A673 (cell line): Measurements from ENCODE around the gene SGPP1. TPM values are rescaled to one million over a fixed set of nuclear protein-coding genes. Genes with fewer than 3 reads are reported as not detected.
A peak's percentile ranks its signal among the peaks of the same experiment; 100 is the strongest.

ENCODE experiments used
- BruUV-seq: library from RNA; stranded (reverse); fragments of 400-500 nt; replicated peaks from 2 replicates; lab custom pipeline; 2021; lab: Mats Ljungman, UMichigan
- CTCF ChIA-PET: fragments of 300-600 bp; sonication (Branson Sonifier 250); formaldehyde crosslinking; loops from one replicate; lab custom pipeline; 2022; ENCODE audit warnings: antibody characterized with exemption; lab: Charles Lee
- POLR2A ChIA-PET: fragments of 300-600 bp; sonication (Branson Sonifier 250); formaldehyde crosslinking; loops from one replicate; lab custom pipeline; 2022; ENCODE audit warnings: antibody characterized with exemption; ENCODE audit not compliant: low non-redundant PET; lab: Charles Lee
- DNase-seq: peaks from one replicate; pipeline ENCODE4 v3.0.0-alpha.2; 2015; ENCODE audit warnings: low spot score
- H3K27ac ChIP-seq: fragments of 200-600 bp; sonication (generic); 2 replicates; pipeline ENCODE4 v1.5.1; 2016; ENCODE audit warnings: mixed run types, low read depth, mild to moderate bottlenecking, mixed read lengths, antibody characterized with exemption, low read length; ENCODE audit not compliant: poor library complexity, severe bottlenecking
- H3K27me3 ChIP-seq: fragments of 200-600 bp; sonication (generic); replicated peaks from 2 replicates; pipeline ENCODE4 v1.6.1; 2017; ENCODE audit warnings: mixed run types, low read depth, mild to moderate bottlenecking, mixed read lengths, antibody characterized with exemption, low read length; ENCODE audit not compliant: insufficient read depth, poor library complexity
- H3K36me3 ChIP-seq: fragments of 200-600 bp; sonication (generic); 2 replicates; pipeline ENCODE4 v1.6.1; 2016; ENCODE audit warnings: mixed run types, mild to moderate bottlenecking, mixed read lengths, antibody characterized with exemption, low read length; ENCODE audit not compliant: insufficient read depth, poor library complexity, severe bottlenecking
- H3K4me1 ChIP-seq: fragments of 200-600 bp; sonication (generic); 2 replicates; pipeline ENCODE4 v1.6.1; 2017; ENCODE audit warnings: mixed run types, mild to moderate bottlenecking, mixed read lengths, antibody characterized with exemption, low read length; ENCODE audit not compliant: insufficient read depth, poor library complexity, severe bottlenecking
- H3K4me3 ChIP-seq: fragments of 200-600 bp; sonication (generic); 2 replicates; pipeline ENCODE4 v1.5.1; 2016; ENCODE audit warnings: low read depth, mixed run types, mild to moderate bottlenecking, mixed read lengths, low read length; ENCODE audit not compliant: poor library complexity, severe bottlenecking
- H3K9me3 ChIP-seq: fragments of 200-600 bp; sonication (generic); 2 replicates; pipeline ENCODE4 v1.6.1; 2016; ENCODE audit warnings: mixed run types, low read depth, mild to moderate bottlenecking, mixed read lengths, antibody characterized with exemption, low read length; ENCODE audit not compliant: poor library complexity, severe bottlenecking
- EZH2 ChIP-seq: fragments of 200-600 bp; sonication (generic); IDR thresholded peaks from 2 replicates; pipeline ENCODE4 v1.6.1; 2017; ENCODE audit warnings: borderline replicate concordance, low read depth, mild to moderate bottlenecking, mixed read lengths, antibody characterized with exemption, low read length; ENCODE audit not compliant: poor library complexity, severe bottlenecking
- intact Hi-C: fragments of 100-400 bp; cut with micrococcal nuclease; formaldehyde crosslinking; loops from one replicate; pipeline ENCODE4 v1.10.0; 2022; ENCODE audit not compliant: unreplicated experiment
- total RNA-seq: library from RNA; stranded (reverse); gene quantifications from 2 replicates; pipeline ENCODE4 v1.2.3, GENCODE V29; 2021
- TF ChIP-seq, protein P1 (sequence below): fragments of 300-800, 200-600 bp; sonication (generic); conservative IDR thresholded peaks from 2 replicates; pipeline ENCODE4 v1.5.1; 2017; ENCODE audit warnings: low read depth, mild to moderate bottlenecking, antibody characterized with exemption, low read length, moderate library complexity, mixed read lengths

SGPP1 gene
- total RNA-seq, 1 experiment from 2014 or later: 13.5 TPM

DNA sequence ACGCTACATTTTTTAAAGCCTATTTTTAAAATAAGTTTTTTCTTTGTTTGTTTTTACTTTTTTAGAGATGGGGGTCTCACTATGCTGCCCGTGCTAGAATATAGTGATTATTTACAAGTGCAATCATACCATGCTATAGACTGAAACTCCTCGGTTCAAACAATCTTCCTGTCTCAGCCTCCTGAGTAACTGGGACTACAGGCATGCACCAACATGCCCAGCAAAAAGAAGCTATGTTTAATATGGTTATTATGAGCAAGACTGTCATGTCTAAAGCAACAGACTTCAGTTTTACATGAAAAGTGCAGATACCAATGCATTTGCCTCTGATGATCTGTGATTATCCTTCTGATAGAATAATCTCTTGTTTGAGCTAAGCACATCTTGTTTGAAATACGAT is 45.6 kb upstream of the SGPP1 start:
- no peak overlapping the region for H3K4me3 ChIP-seq
- CTCF ChIA-PET: no interaction called here

DNA sequence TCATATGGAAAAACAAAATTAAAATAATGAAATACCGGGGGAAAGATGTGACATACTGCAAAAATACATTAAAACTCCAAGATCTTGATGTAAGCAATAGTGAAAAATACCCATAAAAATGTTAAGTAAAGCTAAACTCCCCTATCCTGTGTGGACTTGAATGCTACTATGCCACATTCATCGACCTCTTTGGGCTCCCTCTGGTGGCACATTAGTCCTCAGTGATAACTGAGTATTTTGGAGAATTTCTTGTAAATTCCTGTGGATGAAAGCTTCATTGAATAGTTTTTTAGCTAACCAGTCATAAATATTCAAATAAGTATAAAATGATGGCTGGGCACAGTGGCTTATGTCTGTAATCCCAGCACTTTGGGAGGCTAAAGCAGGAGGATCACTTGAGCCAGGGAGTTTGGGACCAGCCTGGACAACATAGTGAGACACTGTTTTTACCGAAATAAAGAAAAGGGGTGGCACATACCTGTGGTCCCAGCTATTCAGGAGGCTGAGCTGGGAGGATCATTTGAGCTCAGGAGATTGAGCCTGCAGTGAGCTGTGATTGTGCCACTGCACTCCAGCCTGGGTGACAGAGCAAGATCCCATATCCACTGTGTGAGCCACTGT is 42.4 kb upstream of the SGPP1 start:
- Histone ChIP-seq H3K4me3 (no peak overlapping the region), H3K36me3 (no peaks in the 10 kb centered on the region), H3K9me3 (no peaks in the 10 kb centered on the region), H3K27me3 (no peaks in the 10 kb centered on the region), H3K27ac (no peak overlapping the region), H3K4me1 (no peaks in the 10 kb centered on the region)
- intact Hi-C loops: loop anchor here (10.0 kb wide), 1 partner anchor 385 kb away; no protein-coding TSS in a partner anchor
- peak; percentile 70 for DNase-seq
- POLR2A ChIA-PET: no interaction called here
- no peak for TF ChIP-seq EZH2
- TF ChIP-seq, protein P1, sequence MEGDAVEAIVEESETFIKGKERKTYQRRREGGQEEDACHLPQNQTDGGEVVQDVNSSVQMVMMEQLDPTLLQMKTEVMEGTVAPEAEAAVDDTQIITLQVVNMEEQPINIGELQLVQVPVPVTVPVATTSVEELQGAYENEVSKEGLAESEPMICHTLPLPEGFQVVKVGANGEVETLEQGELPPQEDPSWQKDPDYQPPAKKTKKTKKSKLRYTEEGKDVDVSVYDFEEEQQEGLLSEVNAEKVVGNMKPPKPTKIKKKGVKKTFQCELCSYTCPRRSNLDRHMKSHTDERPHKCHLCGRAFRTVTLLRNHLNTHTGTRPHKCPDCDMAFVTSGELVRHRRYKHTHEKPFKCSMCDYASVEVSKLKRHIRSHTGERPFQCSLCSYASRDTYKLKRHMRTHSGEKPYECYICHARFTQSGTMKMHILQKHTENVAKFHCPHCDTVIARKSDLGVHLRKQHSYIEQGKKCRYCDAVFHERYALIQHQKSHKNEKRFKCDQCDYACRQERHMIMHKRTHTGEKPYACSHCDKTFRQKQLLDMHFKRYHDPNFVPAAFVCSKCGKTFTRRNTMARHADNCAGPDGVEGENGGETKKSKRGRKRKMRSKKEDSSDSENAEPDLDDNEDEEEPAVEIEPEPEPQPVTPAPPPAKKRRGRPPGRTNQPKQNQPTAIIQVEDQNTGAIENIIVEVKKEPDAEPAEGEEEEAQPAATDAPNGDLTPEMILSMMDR: peak; percentile 78
- no TSS peak for BruUV-seq
- CTCF ChIA-PET: interaction anchor here (0.6 to 2.1 kb wide), 3 partner anchors 172 to 385 kb away, joined by 3 to 16 read pairs (median 4); no protein-coding TSS in a partner anchor

More for the DNA sequence above, 45.6 kb upstream of the SGPP1 start:
- intact Hi-C loops: loop anchor here (10.0 kb wide), 1 partner anchor 389 kb away; no protein-coding TSS in a partner anchor
- no TSS peak for BruUV-seq
- H3K9me3 ChIP-seq: no peaks in the 10 kb centered on the region
- H3K27me3 ChIP-seq: no peaks in the 10 kb centered on the region
- no peaks in the 10 kb centered on the region for H3K36me3 ChIP-seq
- no peak overlapping the region for H3K27ac ChIP-seq
- TF ChIP-seq, protein P1: no peak
- no peak for TF ChIP-seq EZH2
- H3K4me1 ChIP-seq: no peaks in the 10 kb centered on the region
- DNase-seq: no peak
- POLR2A ChIA-PET: no interaction called here

DNA sequence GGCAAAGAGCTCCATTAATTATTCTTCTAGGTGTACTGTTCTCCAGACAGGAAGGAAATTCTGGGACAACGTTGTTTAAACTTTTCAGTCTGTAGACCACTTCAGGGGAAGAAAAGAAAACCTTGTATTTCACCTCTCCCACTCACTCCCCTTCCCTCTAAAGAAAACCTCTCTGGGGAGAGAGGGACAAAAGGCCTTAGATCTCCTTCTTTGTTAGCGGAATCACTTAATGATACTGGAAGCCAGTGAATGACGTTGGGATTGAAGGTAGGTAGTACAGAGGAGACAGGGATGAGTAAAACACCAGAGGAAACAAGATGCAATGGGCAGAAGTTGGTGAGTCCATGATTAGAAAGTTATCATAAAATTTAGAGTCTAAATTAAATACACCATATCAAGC is 38.7 kb upstream of the SGPP1 start:
- CTCF ChIA-PET: no interaction called here
- DNase-seq: no peak
- intact Hi-C loops: loop anchor here (5.0 kb wide), 1 partner anchor 1604 kb away; no protein-coding TSS in a partner anchor
- Histone ChIP-seq H3K9me3 (no peaks in the 10 kb centered on the region), H3K36me3 (no peaks in the 10 kb centered on the region), H3K27me3 (no peaks in the 10 kb centered on the region), H3K27ac (no peak overlapping the region), H3K4me1 (no peaks in the 10 kb centered on the region), H3K4me3 (no peak overlapping the region)
- POLR2A ChIA-PET: no interaction called here
- no TSS peak for BruUV-seq
- TF ChIP-seq, protein P1: no peak
- TF ChIP-seq EZH2: no peak
